Caco-2 (cell line): Measurements from ENCODE around the gene PFKFB4. TPM values are rescaled to one million over a fixed set of nuclear protein-coding genes. Genes with fewer than 3 reads are reported as not detected.

Experiments
- BruUV-seq: library from RNA; stranded (reverse); fragments of 400-500 nt; replicated peaks from 2 replicates; lab custom pipeline; 2021; lab: Mats Ljungman, UMichigan
- CTCF ChIA-PET: fragments of 300-600 bp; sonication (Branson Sonifier 250); formaldehyde crosslinking; loops from one replicate; lab custom pipeline; 2022; ENCODE audit warnings: antibody characterized with exemption; lab: Charles Lee
- POLR2A ChIA-PET: fragments of 300-600 bp; sonication (Branson Sonifier 250); formaldehyde crosslinking; loops from one replicate; lab custom pipeline; 2022; ENCODE audit warnings: antibody characterized with exemption; lab: Charles Lee
- DNase-seq, 2 experiments: peaks; one replicate each; pipeline versions ENCODE4 v3.0.0 to v3.0.0-alpha.2; 2020 to 2022
- H3K27me3 ChIP-seq: replicated peaks from 2 replicates; pipeline ENCODE4 v1.6.0; 2011; ENCODE audit warnings: low read length; ENCODE audit not compliant: control insufficient read depth, insufficient read depth
- H3K36me3 ChIP-seq: 2 replicates; pipeline ENCODE4 v1.5.1; 2011; ENCODE audit warnings: low read length; ENCODE audit not compliant: control insufficient read depth, insufficient read depth
- H3K4me1 ChIP-seq: fragments of 250-450 bp; sonication (Bioruptor Pico); 2 replicates; pipeline ENCODE4 v1.5.1; 2020; ENCODE audit warnings: mild to moderate bottlenecking
- H3K4me3 ChIP-seq: 2 replicates; pipeline ENCODE4 v1.5.1; 2011; ENCODE audit warnings: low read depth, mild to moderate bottlenecking, control low read depth, low read length
- H3K9me3 ChIP-seq: fragments of 250-450 bp; sonication (Bioruptor Pico); 2 replicates; pipeline ENCODE4 v1.5.1; 2020; ENCODE audit warnings: mild to moderate bottlenecking, moderate library complexity
- H3K27ac Mint-ChIP-seq: one replicate; pipeline ENCODE4 v1.8.0; 2022; ENCODE audit warnings: mixed read lengths; ENCODE audit not compliant: unreplicated experiment
- H3K27me3 Mint-ChIP-seq: one replicate; pipeline ENCODE4 v1.8.0; 2022; ENCODE audit warnings: mixed read lengths; ENCODE audit not compliant: insufficient read depth, unreplicated experiment
- H3K36me3 Mint-ChIP-seq: one replicate; pipeline ENCODE4 v1.8.0; 2022; ENCODE audit warnings: mild to moderate bottlenecking, mixed read lengths; ENCODE audit not compliant: insufficient read depth, unreplicated experiment
- H3K4me1 Mint-ChIP-seq: one replicate; pipeline ENCODE4 v1.8.0; 2022; ENCODE audit warnings: low read depth, mixed read lengths; ENCODE audit not compliant: unreplicated experiment
- H3K4me3 Mint-ChIP-seq: one replicate; pipeline ENCODE4 v1.8.0; 2022; ENCODE audit warnings: mild to moderate bottlenecking, moderate library complexity, mixed read lengths; ENCODE audit not compliant: unreplicated experiment
- H3K9me3 Mint-ChIP-seq: one replicate; pipeline ENCODE4 v1.8.0; 2022; ENCODE audit warnings: mixed read lengths; ENCODE audit not compliant: unreplicated experiment
- CTCF ChIP-seq, 2 experiments: fragments of 200-600 bp in 1 of 2; IDR thresholded peaks; 1 replicate in 1 of 2; 2 replicates in 1 of 2; pipeline versions ENCODE4 v1.5.1 to v1.8.0; 2011 to 2022; ENCODE audit warnings: antibody characterized with exemption in 1 of 2, control low read depth in 1 of 2, inconsistent platforms in 1 of 2, low read depth in 1 of 2, low read length in 1 of 2, mild to moderate bottlenecking in 1 of 2, moderate library complexity in 1 of 2; ENCODE audit not compliant: insufficient read depth in 1 of 2, severe bottlenecking in 1 of 2, unreplicated experiment in 1 of 2
- intact Hi-C: fragments of 100-400 bp; cut with micrococcal nuclease; formaldehyde crosslinking; loops from one replicate; pipeline ENCODE4 v1.10.0; 2022; ENCODE audit not compliant: unreplicated experiment
- total RNA-seq: library from RNA; stranded (reverse); gene quantifications from 2 replicates; pipeline ENCODE4 v1.2.3, GENCODE V29; 2022

Gene PFKFB4
- total RNA-seq, 1 experiment from 2014 or later = 11.2 TPM

DNA sequence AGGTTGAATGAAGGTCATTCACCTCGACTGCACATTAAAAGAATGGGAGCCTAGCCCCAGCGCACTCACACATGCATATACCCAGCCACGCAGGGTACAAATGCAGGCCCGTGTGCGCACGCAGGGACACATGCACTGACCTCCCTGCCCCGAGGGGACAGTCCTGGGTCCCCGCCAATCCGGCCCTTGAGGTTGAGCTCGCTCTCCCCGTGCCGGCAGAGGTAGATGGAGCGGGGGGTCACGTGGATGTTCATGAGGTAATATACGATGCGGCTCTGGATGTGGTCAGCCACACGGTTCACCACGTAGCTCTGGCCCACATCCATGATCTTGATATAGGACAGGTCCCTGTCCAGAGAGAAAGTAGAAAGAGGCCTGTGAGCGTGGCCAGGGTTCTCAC is 20.5 kb downstream of the PFKFB4 start:
- no TSS peak for BruUV-seq
- DNase-seq = no peak
- Histone ChIP-seq H3K27me3 (no peaks in the 10 kb centered on the region), H3K9me3 (no peaks in the 10 kb centered on the region), H3K36me3 (peaks cover 3% of the 10 kb centered on the region), H3K4me3 (no peak overlapping the region), H3K4me1 (no peaks in the 10 kb centered on the region)
- POLR2A ChIA-PET = no interaction called here
- intact Hi-C loops = no loop called here
- CTCF ChIA-PET = no interaction called here
- Mint-ChIP-seq H3K9me3 (no peaks in the 10 kb centered on the region), H3K36me3 (peaks cover 15% of the 10 kb centered on the region), H3K27me3 (no peaks in the 10 kb centered on the region), H3K4me1 (no peaks in the 10 kb centered on the region), H3K4me3 (no peak overlapping the region), H3K27ac (no peak overlapping the region)
- TF ChIP-seq CTCF (IDR thresholded peaks at IDR 0.05; ENCODE audit: insufficient read depth in 1 of 2, low read depth in 1 of 2, low read length in 1 of 2, severe bottlenecking in 1 of 2, unreplicated experiment in 1 of 2) = no peak

- intact Hi-C loops = no loop called here
- H3K9me3 Mint-ChIP-seq = no peaks in the 10 kb centered on the region
- no TSS peak for BruUV-seq
- no peak overlapping the region for H3K4me3 Mint-ChIP-seq
- H3K36me3 ChIP-seq = peaks cover 3% of the 10 kb centered on the region
- no peaks in the 10 kb centered on the region for H3K9me3 ChIP-seq
- ChIA-PET POLR2A (no interaction called here), CTCF (no interaction called here)
- no peak overlapping the region for H3K4me3 ChIP-seq
- H3K4me1 Mint-ChIP-seq = no peaks in the 10 kb centered on the region
- H3K27ac Mint-ChIP-seq = no peak overlapping the region
- H3K27me3 ChIP-seq = no peaks in the 10 kb centered on the region
- H3K4me1 ChIP-seq = no peaks in the 10 kb centered on the region
- DNase-seq = no peak
- no peak for TF ChIP-seq CTCF (IDR thresholded peaks at IDR 0.05; ENCODE audit: insufficient read depth in 1 of 2, low read depth in 1 of 2, low read length in 1 of 2, severe bottlenecking in 1 of 2, unreplicated experiment in 1 of 2)
- H3K36me3 Mint-ChIP-seq = peaks cover 15% of the 10 kb centered on the region
- no peaks in the 10 kb centered on the region for H3K27me3 Mint-ChIP-seq
Observed at GRCh38 chr3:48535578-48535977, 21.0 kb downstream of the PFKFB4 start.

DNA sequence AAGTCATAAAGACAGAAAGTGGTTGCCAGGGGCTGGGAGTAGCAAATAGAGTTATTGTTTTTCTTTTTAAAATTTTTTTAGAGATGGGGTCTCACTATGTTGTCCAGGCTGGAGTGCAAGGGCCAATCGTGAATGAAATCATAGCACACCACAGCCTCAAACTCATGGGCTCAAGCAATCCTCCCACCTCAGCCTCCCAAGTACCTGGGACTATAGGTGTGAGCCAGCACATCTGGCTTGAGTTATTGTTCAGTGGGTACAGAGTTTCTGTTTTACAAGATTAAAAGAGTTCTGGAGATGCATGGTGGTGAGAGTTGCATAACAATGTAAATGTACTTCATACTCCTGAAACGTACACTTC is 23.6 kb downstream of the PFKFB4 start:
- BruUV-seq = no TSS peak
- no peak for TF ChIP-seq CTCF (IDR thresholded peaks at IDR 0.05; ENCODE audit: insufficient read depth in 1 of 2, low read depth in 1 of 2, low read length in 1 of 2, severe bottlenecking in 1 of 2, unreplicated experiment in 1 of 2)
- CTCF ChIA-PET = no interaction called here
- H3K36me3 ChIP-seq = peaks cover 1% of the 10 kb centered on the region
- H3K4me1 ChIP-seq = no peaks in the 10 kb centered on the region
- Mint-ChIP-seq H3K9me3 (no peaks in the 10 kb centered on the region), H3K27ac (no peak overlapping the region), H3K27me3 (no peaks in the 10 kb centered on the region), H3K4me3 (no peak overlapping the region), H3K4me1 (no peaks in the 10 kb centered on the region), H3K36me3 (peaks cover 19% of the 10 kb centered on the region)
- H3K27me3 ChIP-seq = no peaks in the 10 kb centered on the region
- POLR2A ChIA-PET = no interaction called here
- no peak for DNase-seq
- H3K4me3 ChIP-seq = no peak overlapping the region
- intact Hi-C loops = no loop called here
- H3K9me3 ChIP-seq = no peaks in the 10 kb centered on the region
